Epidermal melanocyte (primary cell): ENCODE results near the gene L3MBTL3.

ENCODE experiments used
- DNase-seq: peaks from one replicate; pipeline ENCODE4 v3.0.0; 2011; ENCODE audit warnings: low spot score; ENCODE audit not compliant: insufficient read length

L3MBTL3 gene

DNA sequence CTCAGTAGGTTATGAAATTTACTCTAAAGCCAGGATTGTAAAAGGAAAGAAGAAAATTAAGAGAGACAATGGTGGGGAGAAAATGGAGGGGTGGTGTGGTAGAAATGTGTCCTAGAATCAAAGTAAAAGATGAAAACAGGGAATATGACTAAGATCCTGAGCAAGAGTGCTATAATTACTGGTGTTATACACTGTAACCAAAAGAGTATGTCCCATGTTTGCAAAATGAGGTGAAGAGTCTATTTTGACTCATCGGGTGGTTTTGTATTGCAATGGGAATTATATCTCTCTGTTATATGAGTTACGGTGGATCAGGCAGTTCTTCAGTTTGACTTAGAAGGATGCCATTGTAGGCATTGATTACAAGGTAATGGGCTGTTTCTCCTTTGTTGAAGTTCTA is 8.5 kb downstream of the L3MBTL3 start:
- DNase-seq, result no peak

DNA sequence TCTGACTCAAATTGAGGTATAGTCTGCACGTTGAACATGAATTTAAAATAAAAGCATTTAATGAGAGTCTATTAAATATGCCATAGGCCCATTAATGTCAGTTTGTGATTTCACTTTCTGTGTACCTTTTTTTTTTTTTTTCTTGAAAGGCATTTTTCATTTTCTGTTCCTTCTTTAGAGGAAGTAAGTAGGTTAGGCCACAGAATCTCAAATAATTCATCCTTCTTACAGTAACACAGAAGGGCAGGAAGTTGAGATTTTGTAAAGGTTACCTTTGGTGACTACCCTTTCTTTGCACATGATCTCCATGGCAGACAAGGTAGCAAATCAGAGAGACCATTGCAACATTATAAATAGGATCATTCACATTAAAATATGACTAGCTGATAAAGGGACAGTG is 9.6 kb downstream of the L3MBTL3 start:
- DNase-seq, result no peak

DNA sequence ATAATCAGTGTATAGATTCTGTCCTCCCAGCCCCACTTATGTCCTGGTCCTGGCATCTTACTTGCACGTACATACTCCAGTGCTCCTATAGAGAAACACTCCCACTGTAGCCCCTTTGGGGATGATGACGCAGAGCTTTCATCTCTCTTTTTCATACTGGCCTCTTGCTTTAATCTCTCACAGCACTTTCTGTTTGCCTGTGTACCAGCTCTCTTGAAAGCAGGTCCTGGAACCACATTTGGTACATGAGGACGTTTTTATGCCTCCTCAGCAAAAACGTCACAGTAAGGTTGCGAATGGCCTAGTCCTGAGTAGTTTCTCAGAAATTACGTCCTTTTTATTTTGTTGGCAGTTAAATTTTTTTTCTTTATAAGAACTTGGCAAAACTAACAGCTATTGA is 10.8 kb downstream of the L3MBTL3 start:
- DNase-seq, result no peak

DNA sequence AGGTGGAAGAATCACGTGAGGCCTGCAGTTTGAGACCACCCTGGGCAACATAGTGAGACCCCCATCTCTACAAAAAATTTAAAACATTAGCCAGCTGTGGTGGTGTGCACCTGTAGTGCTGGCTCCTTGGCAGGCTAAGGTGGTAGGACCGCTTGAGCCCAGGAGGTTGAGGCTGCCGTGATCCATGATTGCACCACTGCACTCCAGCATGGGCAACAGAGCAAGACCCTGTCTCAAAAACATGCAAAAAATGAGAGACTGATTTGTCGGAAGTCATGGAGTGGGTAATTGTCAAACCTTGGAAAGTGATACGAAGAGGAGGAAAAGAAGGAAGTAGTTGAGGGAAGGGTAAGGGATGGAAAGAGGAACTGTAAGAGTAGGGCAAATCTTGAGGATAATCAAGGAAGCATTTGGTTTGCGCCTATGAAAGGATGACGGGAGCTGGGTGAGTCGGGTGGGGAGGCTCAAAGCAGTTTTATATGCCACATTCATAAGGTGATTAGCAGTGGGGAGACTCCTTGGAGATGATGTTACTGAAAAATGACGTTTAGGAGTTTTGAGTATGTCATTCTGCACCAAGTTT is 14.5 kb downstream of the L3MBTL3 start:
- DNase-seq, result no peak

DNA sequence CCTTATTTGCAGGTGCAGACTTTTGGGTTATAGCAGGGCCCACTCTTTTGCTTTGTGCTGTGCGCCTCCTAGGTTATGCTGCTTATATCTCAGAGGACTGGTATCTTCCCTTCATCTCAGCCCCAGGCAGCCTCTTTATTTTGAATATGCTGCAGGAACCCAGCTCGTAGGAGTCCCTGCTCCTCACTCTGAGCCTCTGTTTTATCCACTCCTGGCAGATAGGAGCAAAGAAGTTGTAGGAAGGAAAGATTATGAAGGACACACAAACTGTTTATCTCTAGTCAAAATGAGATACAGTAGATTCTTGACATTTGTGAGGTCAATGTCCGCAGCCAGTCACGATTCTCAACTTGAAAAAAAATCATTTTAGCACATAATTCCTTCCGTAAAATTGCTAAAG is 15.6 kb downstream of the L3MBTL3 start:
- no peak for DNase-seq

DNA sequence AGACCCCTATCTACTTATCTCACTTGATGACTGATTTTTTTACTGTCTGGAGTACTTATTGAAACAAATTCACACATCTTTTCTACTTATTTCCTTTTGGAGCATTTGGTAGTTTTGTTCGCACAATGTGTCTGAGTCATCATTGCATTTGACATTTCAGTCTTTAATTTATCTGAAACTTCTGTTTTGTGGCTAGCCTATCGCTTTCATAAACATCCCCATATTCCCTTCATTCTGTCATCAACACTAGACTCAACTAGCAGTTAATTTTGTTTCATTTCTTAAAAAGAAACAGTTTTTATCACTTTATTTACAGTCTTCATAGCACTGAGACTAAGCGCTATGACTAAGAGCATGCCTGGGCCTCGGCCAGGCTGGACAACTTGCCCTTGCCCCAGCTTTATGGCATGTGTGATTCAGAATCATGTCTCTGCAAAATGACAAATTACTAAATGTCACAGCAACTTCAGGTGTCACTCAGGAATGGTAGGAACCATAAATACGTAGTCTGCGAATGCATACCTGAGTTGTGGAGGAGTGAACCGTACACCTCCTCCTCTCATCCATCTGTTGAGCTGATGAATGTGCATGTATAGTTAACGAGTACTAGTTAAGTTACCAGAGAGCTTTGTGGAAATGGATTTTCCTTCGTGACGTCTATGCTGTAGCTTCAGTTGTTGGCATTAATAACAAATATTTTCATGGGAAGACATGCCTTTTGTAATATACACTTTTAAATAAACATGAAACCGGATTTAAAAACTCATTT is 16.2 kb downstream of the L3MBTL3 start:
- no peak for DNase-seq

DNA sequence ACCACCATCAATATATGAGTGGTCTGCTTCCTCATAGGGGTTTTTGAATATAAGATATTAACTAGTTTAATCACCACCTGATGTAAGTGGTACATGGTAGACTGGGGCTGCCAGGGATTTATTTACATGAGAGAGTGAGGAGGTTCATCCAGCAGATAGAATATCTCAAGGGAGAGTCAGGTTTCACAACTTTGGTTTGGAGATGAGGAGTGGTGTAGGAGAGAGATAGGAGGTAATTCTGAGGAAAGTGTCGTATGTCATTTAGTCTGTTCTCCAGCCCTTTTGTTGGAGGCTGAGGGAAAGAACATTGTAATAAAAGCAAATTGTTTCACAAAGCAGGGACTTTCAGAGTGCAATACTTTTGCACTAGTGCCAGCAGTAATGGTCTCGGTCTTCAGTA is 16.8 kb downstream of the L3MBTL3 start:
- no peak for DNase-seq

DNA sequence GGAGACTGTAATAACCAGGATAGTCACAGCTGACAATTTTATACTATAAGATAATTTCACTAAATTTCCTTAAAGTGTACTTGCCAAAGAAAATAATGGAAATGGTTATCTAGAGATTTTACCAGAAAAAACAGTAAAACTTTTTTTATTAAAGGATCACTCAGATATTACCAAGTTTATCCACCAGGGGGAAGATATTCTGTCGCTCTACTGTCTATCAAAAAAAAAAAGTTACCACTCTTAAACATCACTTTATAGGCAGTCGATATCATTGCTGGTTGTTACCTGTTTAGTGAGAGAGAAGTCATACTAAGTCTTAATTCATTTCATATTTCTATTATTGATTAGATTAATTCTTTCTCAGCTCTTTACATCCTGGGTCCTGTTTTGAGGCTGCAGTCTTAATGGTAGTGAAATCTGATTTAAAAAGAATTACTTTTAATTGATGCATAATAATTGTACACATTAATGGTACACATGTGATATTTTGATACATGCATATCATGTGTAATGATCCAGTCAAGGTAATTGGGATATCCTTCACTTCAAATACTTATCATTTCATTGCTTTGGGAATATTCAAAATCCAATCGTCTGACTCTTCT is 18.9 kb downstream of the L3MBTL3 start:
- DNase-seq, result no peak

DNA sequence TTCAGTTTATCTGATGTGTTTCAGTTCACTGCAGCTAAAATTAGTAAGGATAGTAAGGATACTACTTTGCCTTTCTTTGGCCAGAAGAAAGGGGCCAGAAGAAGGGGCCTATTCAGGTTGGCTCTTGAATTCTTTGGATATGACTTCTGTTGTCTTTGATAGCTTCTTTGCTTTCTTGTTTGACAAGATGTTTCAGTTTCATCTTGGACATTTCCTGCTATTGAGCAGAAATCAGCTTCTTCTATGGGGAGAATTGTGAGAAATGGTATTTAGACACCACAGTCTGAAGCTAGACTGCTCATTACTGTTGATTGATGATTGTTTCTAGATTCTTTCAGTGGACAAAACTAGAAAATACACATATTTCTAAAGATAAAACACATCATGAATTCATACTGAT is 23.2 kb downstream of the L3MBTL3 start:
- no peak for DNase-seq

DNA sequence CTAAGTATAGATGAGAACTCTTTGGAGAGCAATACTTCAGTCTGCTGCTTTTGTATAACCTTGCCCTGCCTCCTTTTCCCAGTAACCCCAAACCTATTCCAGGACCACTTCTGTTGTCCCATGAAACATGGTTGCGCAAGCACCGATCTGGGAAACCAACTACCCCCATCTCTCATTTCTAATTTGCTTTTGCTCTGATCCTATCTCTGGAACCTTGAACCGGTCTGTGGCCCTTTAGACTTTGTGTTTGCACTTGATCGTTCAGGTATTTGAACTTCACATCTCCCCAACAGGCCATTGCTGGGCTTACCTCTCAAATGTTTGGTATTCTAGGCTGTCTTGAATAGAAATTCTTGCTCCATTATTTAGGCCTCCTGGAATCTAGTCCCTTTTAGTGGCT is 25.0 kb downstream of the L3MBTL3 start:
- no peak for DNase-seq

DNA sequence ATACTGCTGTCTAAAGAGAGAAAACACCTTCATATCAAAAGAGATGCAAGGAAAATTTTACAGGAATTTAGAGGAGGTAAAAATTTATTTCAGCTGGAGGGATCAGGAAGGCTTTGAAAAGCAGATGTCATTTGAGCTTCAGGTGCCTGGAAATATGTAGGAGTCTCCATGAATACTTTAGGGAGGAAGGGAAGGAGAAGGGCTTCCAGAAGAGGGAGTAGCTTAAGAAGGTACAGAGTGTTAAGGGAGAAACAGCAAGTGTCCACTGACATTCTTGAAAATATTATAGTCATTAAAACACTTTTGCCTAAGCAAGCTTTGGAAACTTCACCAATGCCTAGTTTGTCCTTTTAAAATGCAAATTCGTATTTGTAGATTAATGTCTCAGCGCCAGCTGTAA is 27.2 kb downstream of the L3MBTL3 start:
- no peak for DNase-seq

DNA sequence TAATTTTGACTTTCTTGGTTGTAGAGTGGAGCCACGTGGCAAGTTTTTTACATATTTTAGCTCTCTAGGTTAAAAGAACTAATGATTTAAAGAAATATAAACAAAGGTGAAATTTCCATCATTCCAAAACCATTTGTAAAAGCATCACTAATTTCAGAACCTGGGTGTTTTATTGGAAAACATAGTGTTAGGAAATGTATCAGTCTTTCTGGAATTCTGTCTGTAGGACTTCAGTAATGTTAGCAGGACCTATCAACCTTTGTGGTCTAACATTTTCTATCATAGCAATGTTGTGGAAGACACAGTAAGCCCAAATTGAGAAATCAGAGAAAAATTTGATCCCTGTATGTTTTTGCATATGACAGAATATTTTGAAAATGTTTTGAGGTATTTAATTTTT is 28.3 kb downstream of the L3MBTL3 start:
- DNase-seq, result no peak

DNA sequence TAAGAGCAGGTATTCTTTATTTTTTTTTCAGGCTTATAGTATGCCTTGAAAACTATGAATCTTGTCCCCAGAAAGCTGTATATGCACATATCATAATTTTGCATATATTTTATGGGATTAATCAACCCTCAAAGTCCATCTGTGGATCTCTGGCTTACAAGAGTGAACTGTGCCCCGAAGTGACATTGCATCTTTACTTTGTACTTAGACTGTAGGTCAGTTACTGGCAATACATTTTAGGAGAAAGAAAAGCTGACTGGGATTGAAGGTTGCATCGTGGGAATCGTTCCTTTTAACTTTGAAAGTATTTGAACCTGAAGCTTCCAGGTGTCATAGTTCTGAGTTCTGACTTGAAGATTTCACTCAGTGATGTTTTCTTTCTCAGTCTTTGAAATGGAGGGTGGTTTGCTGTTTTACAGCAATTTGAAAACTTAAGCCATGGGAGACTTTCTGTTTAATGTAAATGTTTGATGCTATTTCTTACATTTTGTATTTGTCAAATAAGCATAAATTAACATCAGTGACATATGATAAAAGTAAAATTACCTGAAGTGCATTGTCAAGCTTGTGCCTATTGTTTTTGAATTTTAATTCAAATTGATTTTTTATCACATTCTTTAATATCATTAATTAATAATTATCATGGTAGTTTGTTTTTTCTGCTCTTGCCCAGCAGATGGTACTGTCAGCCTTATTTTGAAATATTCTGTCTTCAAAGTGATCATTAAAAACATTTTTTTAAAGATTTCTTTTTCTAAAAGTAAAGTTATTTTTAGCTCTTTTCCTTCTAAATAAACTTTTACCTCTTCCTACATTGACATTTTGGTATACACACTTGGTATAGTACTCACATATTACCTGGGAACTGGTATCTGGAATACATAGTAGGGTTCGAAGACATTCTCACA is 29.0 kb downstream of the L3MBTL3 start:
- no peak for DNase-seq

DNA sequence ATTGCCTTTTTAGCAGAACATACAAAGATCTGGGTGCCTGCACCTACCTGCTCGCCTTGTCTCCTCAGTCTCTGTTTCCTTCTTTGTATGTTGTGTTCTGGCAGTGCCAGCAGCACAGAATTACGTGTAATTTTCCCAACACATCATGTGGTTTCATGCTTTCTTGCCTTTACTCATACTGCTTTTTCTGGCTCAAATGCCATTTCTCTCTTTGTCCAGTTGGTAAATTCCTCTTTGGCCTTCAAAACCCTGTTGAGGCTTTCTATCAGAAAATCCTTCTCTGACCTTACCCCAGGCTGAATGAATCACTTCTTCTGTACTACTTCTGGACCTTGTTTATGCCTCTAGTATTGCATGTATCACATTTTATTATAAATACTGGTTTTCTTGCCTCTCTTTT is 31.8 kb downstream of the L3MBTL3 start:
- DNase-seq, result no peak

DNA sequence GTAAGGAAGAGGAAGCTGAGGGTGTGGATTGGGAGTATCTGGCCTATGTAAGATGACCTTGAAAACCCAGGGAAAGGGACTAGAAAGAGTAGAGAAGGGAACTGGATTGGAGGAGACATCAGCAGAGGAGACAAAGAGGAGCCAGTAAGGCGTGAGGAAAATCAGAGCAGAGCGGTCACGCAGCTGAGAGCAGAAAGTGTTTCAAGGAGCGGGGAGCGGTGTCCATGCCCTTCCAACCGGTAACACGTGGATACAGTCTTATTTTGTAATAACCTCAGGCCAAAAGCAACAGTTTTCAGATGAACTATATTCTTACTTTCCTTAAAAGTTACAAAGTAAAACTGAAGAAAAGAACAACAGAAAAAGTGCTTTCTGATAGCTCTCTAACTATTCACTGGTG is 36.3 kb downstream of the L3MBTL3 start:
- no peak for DNase-seq

DNA sequence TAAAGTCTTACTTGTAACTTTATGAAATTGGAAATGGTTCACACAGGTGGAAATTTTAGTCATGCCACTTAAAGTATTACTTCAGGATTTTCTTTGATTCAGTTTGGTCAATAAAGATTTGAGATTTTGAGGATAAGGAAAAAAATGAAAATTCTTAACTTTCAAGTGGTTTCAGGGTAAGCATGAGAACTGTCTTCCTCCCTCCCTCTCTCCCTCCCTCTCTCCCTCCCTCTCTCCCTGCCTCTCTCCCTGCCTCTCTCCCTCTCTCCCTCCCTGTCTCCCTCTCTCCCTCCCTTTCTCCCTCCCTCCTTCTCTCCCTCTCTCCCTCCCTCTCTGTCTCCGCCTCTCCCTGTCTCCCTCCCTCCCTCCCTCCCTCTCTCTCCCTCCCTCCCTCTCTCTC is 36.9 kb downstream of the L3MBTL3 start:
- DNase-seq, result no peak

DNA sequence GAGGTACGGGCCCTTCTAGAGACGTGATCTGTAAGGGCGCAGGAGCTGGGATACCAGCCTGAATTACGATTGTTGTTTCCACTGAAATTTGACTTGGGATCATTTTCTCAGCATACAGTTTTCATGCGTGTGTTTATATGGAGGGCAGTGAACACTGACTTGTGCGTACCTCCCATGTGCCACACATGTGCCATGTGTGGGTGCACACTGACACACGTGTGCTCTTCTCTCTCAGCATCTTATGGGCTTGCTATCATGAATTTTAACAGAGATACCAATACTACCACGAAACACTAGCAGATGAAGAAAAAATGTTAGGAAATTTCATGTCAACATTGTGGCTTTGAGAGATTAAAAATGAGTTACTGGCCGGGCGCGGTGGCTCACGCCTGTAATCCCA is 39.1 kb downstream of the L3MBTL3 start:
- DNase-seq, result no peak

DNA sequence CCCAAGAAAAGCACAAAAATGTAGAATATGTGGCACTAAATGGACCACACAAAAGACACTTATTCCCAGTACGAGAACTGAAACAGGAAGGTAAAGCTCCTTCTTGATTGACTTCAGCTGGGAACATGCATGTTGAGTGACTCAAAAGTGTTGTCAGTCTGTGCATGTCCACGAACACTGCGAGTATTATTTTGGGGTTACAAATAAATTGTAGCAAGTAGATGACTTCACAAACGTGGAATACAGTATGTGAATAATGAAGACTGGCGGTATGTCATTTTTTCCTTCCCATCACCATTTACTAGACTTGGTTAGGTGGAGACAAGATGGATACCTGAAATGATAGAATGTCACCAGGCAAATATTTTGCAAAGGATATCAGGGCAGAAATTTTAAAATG is 45.4 kb downstream of the L3MBTL3 start:
- no peak for DNase-seq

DNA sequence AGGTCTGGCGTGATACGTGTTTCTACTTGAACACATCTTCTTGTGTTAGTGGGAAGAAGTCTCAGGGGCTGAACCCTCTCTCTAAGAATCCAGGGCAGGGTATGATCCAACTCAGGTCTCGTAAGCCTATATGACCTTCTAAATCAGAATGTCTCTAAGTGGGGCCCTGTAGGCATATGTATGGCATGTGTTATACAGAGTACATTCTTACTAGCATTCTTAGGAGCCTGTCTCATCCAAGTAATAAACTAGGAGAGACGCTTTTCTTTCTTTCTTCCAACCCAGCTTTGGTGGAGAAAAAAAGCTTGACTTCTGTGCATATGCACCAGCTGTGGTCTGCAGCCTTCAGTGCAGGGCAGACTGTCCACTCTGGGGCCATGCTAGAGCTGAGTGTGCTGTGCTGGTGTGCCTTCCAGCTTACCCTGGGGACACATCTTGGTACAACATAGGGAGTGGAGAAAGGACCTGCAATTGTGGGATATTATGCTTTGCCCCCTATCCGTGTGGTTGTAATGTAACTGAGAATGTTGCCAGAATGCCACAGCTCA is 47.3 kb downstream of the L3MBTL3 start:
- DNase-seq, result no peak

DNA sequence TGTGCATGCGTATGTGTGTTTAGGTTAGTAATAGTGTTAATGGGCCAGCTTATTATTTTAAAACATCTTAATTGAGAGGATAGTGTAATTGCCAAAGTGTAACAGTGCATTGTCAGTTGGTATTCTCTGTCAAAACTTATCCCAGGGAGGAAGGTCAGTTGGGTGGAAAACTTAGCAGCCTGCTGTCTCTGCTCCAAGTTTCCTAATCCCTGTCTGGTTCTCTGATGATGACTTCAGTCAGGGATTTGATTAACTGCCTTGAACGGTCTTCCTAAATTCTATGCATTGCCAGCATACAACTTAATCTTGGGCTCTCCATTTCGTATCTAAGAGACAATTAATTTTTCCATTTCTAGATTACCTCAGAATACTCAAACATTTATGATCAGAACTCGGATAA is 51.1 kb downstream of the L3MBTL3 start:
- DNase-seq, result no peak

DNA sequence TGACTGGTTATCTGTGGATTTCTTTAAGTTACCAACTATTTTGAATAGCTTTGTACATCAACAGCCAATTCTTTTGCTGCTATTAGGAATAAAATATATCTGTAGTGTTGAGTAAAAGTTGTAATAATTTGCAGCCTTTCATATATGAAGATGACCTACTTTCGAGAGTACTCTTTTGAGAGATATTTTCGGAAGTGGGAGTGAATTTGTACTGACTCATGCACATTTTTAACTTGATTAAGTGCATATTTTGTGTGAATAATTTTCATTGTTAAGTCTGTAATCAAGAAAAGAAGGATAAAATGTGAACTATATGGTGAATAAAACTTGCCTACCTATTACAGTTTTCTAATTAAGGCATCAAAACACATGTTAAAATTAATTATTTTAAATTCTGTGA is 51.9 kb downstream of the L3MBTL3 start:
- DNase-seq, result no peak

DNA sequence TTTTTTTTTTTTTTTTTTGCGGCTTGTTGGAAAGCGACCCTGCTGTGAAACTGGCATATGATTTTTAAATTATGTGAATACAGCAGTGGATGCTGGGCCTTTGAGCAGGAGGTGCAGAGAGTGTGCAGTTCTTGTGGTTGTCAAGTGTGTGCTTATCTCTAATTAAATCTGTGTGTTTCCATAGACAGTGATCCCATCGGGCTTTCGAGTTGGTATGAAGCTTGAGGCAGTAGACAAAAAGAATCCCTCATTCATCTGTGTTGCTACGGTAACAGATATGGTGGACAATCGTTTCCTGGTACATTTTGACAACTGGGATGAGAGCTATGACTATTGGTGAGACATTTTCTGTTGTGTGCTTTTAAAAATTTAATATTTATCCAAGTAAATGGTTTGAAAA is 52.4 kb downstream of the L3MBTL3 start:
- DNase-seq, result no peak
